Measurements from ENCODE around the gene DHX34.
A peak's percentile ranks its signal among the peaks of the same experiment; 100 is the strongest.
"Not testable (repeated sequence)": the region's sequence is repeated elsewhere in the genome, so short reads cannot be mapped to it uniquely, and the experiment has no call there.

The DHX34 gene

GRCh38 chr19:47390533-47391488, 41.7 kb downstream of the DHX34 start:
- no peak for DNase-seq
- no peak for ATAC-seq

GRCh38 chr19:47391510-47392223, 42.6 kb downstream of the DHX34 start:
- ATAC-seq, result peak; percentile 76
- peak; percentile 88 for DNase-seq

- no peak for ATAC-seq
- no peak for DNase-seq
Observed at GRCh38 chr19:47398707-47399597, 49.8 kb downstream of the DHX34 start.

- ATAC-seq (no peak), DNase-seq (no peak)
Observed at GRCh38 chr19:47402504-47402903, 53.4 kb downstream of the DHX34 start.

GRCh38 chr19:47404334-47405196, 55.5 kb downstream of the DHX34 start:
- peak; percentile 10 for ATAC-seq

GRCh38 chr19:47405197-47405550, 56.1 kb downstream of the DHX34 start:
- no peak for DNase-seq

More at GRCh38 chr19:47404334-47405196, 55.5 kb downstream of the DHX34 start:
- no peak for DNase-seq

GRCh38 chr19:47405854-47406417, 56.8 kb downstream of the DHX34 start:
- ATAC-seq (no peak), DNase-seq (no peak)

More at GRCh38 chr19:47405197-47405550, 56.1 kb downstream of the DHX34 start:
- no peak for ATAC-seq

- no peak for DNase-seq
- no peak for ATAC-seq
Observed at GRCh38 chr19:47406711-47407416, 57.7 kb downstream of the DHX34 start.

- ATAC-seq (no peak), DNase-seq (no peak)
Observed at GRCh38 chr19:47407417-47407774, 58.3 kb downstream of the DHX34 start.

GRCh38 chr19:47408156-47408938, 59.2 kb downstream of the DHX34 start:
- ATAC-seq (no peak), DNase-seq (no peak)

- no peak for ATAC-seq
- DNase-seq, result no peak
Observed at GRCh38 chr19:47411101-47411500, 62.0 kb downstream of the DHX34 start.

- not testable (repeated sequence) for DNase-seq, ATAC-seq
Observed at GRCh38 chr19:47411696-47412095, 62.6 kb downstream of the DHX34 start.

GRCh38 chr19:47413941-47414340, 64.8 kb downstream of the DHX34 start:
- DNase-seq (no peak), ATAC-seq (no peak)

GRCh38 chr19:47414469-47414868, 65.4 kb downstream of the DHX34 start:
- no peak for ATAC-seq

GRCh38 chr19:47415953-47416642, 67.0 kb downstream of the DHX34 start:
- ATAC-seq, result no peak

More at GRCh38 chr19:47414469-47414868, 65.4 kb downstream of the DHX34 start:
- DNase-seq, result no peak

GRCh38 chr19:47416643-47416985, 67.5 kb downstream of the DHX34 start:
- ATAC-seq (no peak), DNase-seq (no peak)

More at GRCh38 chr19:47415953-47416642, 67.0 kb downstream of the DHX34 start:
- no peak for DNase-seq

- DNase-seq, result no peak
- no peak for ATAC-seq
Observed at GRCh38 chr19:47417107-47417745, 68.1 kb downstream of the DHX34 start.
